ENCODE measurements around the gene NCAPG2.
A peak's percentile ranks its signal among the peaks of the same experiment; 100 is the strongest.

Gene NCAPG2

GRCh38 chr7:158689488-158689887, 15.1 kb downstream of the NCAPG2 start:
- H3K27me3 ChIP-seq (ENCODE audit: insufficient read depth, low read length, poor library complexity): no peaks in the 10 kb centered on the region
- ATAC-seq (ENCODE audit: insufficient read depth, low read depth) (no peak), DNase-seq (no peak)
- H3K79me2 ChIP-seq (ENCODE audit: insufficient read depth, low read length): peaks cover 36% of the 10 kb centered on the region
- H3K4me2 ChIP-seq (ENCODE audit: insufficient read depth, low read length): no peak overlapping the region
- H4K20me1 ChIP-seq (ENCODE audit: insufficient read depth, low read length): peaks cover 14% of the 10 kb centered on the region; the same call in 1 of the 2 replicates
- no peak overlapping the region for H3K4me3 ChIP-seq (ENCODE audit: low read depth in 1 of 2, low read length in 2 of 2)
- H3K27ac ChIP-seq (ENCODE audit: low read length): no peak overlapping the region
- no peaks in the 10 kb centered on the region for H3K4me1 ChIP-seq (ENCODE audit: insufficient read depth, low read length)
- no peak overlapping the region for H2AFZ ChIP-seq (ENCODE audit: low read depth, low read length)
- no peak overlapping the region for H3K9ac ChIP-seq (ENCODE audit: low read depth, low read length)
- peaks cover 98% of the 10 kb centered on the region for H3K36me3 ChIP-seq (ENCODE audit: insufficient read depth, low read length)
- H3K9me3 ChIP-seq (ENCODE audit: insufficient read depth, low read length, severe bottlenecking): no peaks in the 10 kb centered on the region
- no peak for TF ChIP-seq EZH2 (IDR thresholded peaks at IDR 0.05; ENCODE audit: borderline replicate concordance, low read depth, low read length, severe bottlenecking)
- TF ChIP-seq CTCF (IDR thresholded peaks at IDR 0.05; ENCODE audit: borderline replicate concordance, extremely low read depth, low read length, poor library complexity, severe bottlenecking): no peak

GRCh38 chr7:158687406-158687805, 17.2 kb downstream of the NCAPG2 start:
- TF ChIP-seq CTCF (IDR thresholded peaks at IDR 0.05; ENCODE audit: borderline replicate concordance, extremely low read depth, low read length, poor library complexity, severe bottlenecking) (no peak), EZH2 (IDR thresholded peaks at IDR 0.05; ENCODE audit: borderline replicate concordance, low read depth, low read length, severe bottlenecking) (no peak)
- no peak overlapping the region for H3K27ac ChIP-seq (ENCODE audit: low read length)
- peak; percentile 35; the same call in 1 of the 3 replicates for ATAC-seq (ENCODE audit: insufficient read depth, low read depth)
- H3K27me3 ChIP-seq (ENCODE audit: insufficient read depth, low read length, poor library complexity): no peaks in the 10 kb centered on the region
- no peak overlapping the region for H3K9ac ChIP-seq (ENCODE audit: low read depth, low read length)
- no peak for DNase-seq
- no peak overlapping the region for H2AFZ ChIP-seq (ENCODE audit: low read depth, low read length)
- H3K4me1 ChIP-seq (ENCODE audit: insufficient read depth, low read length): no peaks in the 10 kb centered on the region
- H3K4me3 ChIP-seq (ENCODE audit: low read depth in 1 of 2, low read length in 2 of 2): no peak overlapping the region
- H4K20me1 ChIP-seq (ENCODE audit: insufficient read depth, low read length): peaks cover 4% of the 10 kb centered on the region; the same call in 1 of the 2 replicates
- no peaks in the 10 kb centered on the region for H3K9me3 ChIP-seq (ENCODE audit: insufficient read depth, low read length, severe bottlenecking)
- H3K36me3 ChIP-seq (ENCODE audit: insufficient read depth, low read length): peaks cover 97% of the 10 kb centered on the region
- no peak overlapping the region for H3K4me2 ChIP-seq (ENCODE audit: insufficient read depth, low read length)
- peaks cover 17% of the 10 kb centered on the region for H3K79me2 ChIP-seq (ENCODE audit: insufficient read depth, low read length)

GRCh38 chr7:158685693-158686092, 18.9 kb downstream of the NCAPG2 start:
- H3K36me3 ChIP-seq (ENCODE audit: insufficient read depth, low read length): peaks cover 96% of the 10 kb centered on the region
- H3K79me2 ChIP-seq (ENCODE audit: insufficient read depth, low read length): peaks cover 9% of the 10 kb centered on the region
- no peaks in the 10 kb centered on the region for H3K9me3 ChIP-seq (ENCODE audit: insufficient read depth, low read length, severe bottlenecking)
- H4K20me1 ChIP-seq (ENCODE audit: insufficient read depth, low read length): peaks cover 4% of the 10 kb centered on the region; the same call in 1 of the 2 replicates
- no peak overlapping the region for H3K27ac ChIP-seq (ENCODE audit: low read length)
- no peak overlapping the region for H3K9ac ChIP-seq (ENCODE audit: low read depth, low read length)
- H3K4me3 ChIP-seq (ENCODE audit: low read depth in 1 of 2, low read length in 2 of 2): no peak overlapping the region
- no peak overlapping the region for H2AFZ ChIP-seq (ENCODE audit: low read depth, low read length)
- no peak for DNase-seq
- no peak for ATAC-seq (ENCODE audit: insufficient read depth, low read depth)
- H3K4me1 ChIP-seq (ENCODE audit: insufficient read depth, low read length): no peaks in the 10 kb centered on the region
- H3K4me2 ChIP-seq (ENCODE audit: insufficient read depth, low read length): no peak overlapping the region
- H3K27me3 ChIP-seq (ENCODE audit: insufficient read depth, low read length, poor library complexity): no peaks in the 10 kb centered on the region
- TF ChIP-seq EZH2 (IDR thresholded peaks at IDR 0.05; ENCODE audit: borderline replicate concordance, low read depth, low read length, severe bottlenecking) (no peak), CTCF (IDR thresholded peaks at IDR 0.05; ENCODE audit: borderline replicate concordance, extremely low read depth, low read length, poor library complexity, severe bottlenecking) (no peak)

- Histone ChIP-seq H3K9ac (ENCODE audit: low read depth, low read length) (no peak overlapping the region), H4K20me1 (ENCODE audit: insufficient read depth, low read length) (peaks cover 4% of the 10 kb centered on the region; the same call in 1 of the 2 replicates), H2AFZ (ENCODE audit: low read depth, low read length) (no peak overlapping the region), H3K4me3 (ENCODE audit: low read depth in 1 of 2, low read length in 2 of 2) (no peak overlapping the region), H3K36me3 (ENCODE audit: insufficient read depth, low read length) (peaks cover 96% of the 10 kb centered on the region), H3K79me2 (ENCODE audit: insufficient read depth, low read length) (peaks cover 7% of the 10 kb centered on the region), H3K27me3 (ENCODE audit: insufficient read depth, low read length, poor library complexity) (no peaks in the 10 kb centered on the region), H3K27ac (ENCODE audit: low read length) (no peak overlapping the region), H3K4me1 (ENCODE audit: insufficient read depth, low read length) (no peaks in the 10 kb centered on the region), H3K9me3 (ENCODE audit: insufficient read depth, low read length, severe bottlenecking) (no peaks in the 10 kb centered on the region), H3K4me2 (ENCODE audit: insufficient read depth, low read length) (no peak overlapping the region)
- DNase-seq (no peak), ATAC-seq (ENCODE audit: insufficient read depth, low read depth) (no peak)
- TF ChIP-seq EZH2 (IDR thresholded peaks at IDR 0.05; ENCODE audit: borderline replicate concordance, low read depth, low read length, severe bottlenecking) (no peak), CTCF (IDR thresholded peaks at IDR 0.05; ENCODE audit: borderline replicate concordance, extremely low read depth, low read length, poor library complexity, severe bottlenecking) (no peak)
These were observed 20.3 kb downstream of the NCAPG2 start for GRCh38 chr7:158684329-158684728.
